Bone marrow (tissue), 2 donors: Measurements from ENCODE around the gene EIF3M.

Experiments used
- DNase-seq, 2 donors: peaks; one replicate each; lab custom pipeline; 2025; lab: John Stamatoyannopoulos, UW

EIF3M gene

DNA sequence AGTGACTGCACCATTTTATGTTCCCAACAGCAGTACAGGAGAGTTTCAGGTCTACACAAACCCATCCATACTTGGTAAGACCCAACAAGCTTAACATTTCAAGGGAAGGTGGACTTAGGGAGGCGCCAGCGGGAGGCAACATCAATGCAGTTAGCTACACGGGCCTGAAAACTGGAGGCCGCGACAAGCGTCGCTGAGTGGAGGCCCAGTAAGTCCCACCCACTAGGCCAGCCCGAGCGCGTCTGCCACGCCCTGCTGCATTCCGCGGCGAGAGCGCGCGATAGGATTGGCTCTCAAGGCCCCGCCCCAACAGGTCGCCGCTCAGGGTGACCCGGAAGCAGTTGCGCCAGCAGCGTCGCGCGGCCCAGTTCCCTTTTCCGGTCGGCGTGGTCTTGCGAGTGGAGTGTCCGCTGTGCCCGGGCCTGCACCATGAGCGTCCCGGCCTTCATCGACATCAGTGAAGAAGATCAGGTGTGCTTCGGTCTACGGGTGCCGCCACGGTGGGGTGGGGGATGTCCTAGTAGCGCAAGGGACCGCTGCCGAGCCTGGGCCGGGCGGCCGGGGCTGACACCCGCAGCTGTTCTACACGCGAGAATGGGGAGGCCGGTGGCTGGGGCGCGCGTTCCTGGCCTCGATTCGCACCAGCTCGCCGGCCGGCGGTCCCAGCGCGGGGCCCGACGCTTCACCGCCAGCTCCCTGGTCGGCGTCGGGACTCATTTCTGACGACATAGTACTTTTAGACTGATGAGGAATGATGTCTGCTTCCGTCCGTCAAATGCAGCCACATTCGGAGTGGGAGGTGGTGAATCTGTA, at the start of gene EIF3M:
TSS of gene EIF3M (plus strand) at position 373 of the 813 bp plus-strand sequence. CDS start at position 430, 57 bp downstream.
- DNase-seq = peak; percentile 88 to 89

DNA sequence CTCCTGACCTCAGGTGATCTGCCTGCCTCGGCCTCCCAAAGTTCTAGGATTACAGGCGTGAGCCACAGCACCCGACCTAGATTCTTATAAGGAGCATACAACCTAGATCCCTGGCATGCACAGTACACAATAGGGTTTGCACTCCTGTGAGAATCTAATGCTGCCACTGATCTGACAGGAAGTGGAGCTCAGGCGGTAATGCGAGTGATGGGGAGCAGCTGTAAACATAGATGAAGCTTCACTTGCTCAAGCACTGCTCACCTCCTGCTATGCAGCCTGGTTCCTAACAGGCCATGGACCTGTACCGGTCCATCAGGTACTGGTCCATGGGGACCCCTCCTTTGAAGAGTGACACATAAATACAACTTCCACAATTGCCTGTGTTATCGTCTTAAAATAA, 44.8 kb upstream of the EIF3M start:
- no peak for DNase-seq

DNA sequence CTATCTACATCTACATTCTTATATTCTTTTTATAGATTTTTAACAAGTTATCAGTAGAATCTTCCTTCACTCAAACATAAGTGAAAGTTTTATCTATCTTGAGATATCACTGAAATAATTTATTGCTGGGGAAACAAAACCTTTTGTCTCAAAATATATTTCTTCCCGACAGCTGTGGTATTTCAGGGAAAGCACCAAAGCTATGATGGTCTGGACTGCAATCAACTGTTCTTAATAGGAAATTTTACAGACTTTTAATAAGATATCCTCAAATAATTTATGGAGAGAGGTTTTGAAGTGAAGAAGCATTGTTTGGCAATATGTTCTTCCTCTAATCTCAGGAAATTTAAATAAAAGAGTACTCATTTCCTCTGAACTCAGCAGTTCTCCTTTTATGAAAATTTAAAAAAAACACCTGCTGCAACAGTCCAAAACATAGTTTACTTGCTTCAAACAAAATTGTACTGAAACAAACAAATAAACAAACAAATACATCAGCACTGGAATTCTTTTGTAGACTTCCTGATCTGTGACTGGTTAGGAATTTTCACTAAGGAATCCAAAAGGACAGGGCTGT, 33.9 kb upstream of the EIF3M start:
- DNase-seq = peak in 1 of 2 donors; percentile 5

DNA sequence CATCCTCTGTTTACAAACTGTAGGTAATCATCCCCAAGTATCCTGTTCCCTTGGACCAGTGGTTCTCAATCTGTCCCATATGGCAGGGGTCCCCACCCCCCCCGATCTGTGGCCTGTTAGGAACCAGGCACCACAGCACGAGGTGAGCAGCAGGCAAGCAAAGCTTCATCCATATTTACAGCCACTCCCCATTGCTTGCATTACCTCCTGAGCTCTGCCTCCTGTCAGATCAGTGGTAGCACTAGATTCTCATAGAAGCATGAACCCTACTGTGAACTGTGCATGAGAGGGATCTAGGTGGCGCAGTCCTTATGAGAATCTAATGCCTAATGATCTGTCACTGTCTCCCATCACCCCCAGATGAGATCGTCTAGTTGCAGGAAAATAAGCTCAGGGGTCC, 33.4 kb upstream of the EIF3M start:
- DNase-seq = no peak

DNA sequence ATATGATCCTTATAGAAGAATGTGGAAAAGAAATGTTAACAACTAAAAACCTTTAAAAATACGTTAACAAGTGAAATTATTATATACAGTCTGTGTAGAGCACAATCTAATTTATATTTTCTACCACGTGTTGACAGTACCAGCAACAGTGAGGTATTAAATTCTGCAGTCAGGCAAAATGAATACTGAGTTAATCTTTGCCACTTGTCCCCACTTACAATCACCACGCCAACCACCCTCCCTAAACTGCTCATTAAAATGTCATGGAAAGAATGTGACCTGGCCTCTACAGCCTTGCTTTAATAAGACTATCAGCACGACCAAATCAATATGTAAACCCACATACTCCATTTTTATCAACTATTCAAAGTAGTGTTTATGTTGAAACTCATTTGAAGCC, 28.5 kb upstream of the EIF3M start:
- DNase-seq = no peak

DNA sequence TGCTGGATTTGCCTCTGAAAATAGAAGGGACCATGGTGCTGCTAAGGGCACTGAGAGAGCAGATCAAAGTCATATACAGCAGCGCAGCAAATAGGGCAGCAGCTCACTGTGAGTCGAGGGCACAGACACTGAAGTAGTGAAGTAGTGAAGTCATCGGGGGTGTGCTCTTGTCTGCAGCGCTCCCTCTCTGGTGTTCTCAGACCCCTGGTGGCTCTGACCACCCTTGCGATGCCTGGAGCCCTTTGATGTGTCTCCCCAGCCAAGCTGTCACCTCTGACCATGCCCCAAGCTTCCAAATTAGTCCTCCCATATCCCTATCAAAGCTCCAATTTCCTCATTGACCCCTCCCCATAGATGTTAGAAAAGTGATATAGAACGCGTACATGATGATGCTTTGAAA, 27.7 kb upstream of the EIF3M start:
- no peak for DNase-seq

DNA sequence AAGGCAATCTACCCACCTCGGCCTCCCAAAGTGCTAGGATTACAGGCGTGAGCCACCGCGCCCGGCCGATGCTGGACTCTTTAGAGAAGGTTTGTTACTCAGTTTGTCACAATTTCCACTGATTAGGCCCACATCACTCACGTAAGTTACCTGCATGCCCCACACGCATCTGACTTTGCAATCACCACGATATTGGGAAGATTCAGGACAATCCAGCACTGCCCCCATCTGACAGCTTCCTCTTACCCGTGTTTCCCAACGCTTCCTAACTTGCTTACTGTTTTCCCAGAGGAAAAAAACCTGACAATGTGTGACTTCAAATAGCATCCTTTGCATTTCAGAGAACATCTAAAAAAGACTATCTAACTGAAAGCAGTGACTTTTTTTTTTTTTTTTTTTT, 21.8 kb upstream of the EIF3M start:
- no peak for DNase-seq

DNA sequence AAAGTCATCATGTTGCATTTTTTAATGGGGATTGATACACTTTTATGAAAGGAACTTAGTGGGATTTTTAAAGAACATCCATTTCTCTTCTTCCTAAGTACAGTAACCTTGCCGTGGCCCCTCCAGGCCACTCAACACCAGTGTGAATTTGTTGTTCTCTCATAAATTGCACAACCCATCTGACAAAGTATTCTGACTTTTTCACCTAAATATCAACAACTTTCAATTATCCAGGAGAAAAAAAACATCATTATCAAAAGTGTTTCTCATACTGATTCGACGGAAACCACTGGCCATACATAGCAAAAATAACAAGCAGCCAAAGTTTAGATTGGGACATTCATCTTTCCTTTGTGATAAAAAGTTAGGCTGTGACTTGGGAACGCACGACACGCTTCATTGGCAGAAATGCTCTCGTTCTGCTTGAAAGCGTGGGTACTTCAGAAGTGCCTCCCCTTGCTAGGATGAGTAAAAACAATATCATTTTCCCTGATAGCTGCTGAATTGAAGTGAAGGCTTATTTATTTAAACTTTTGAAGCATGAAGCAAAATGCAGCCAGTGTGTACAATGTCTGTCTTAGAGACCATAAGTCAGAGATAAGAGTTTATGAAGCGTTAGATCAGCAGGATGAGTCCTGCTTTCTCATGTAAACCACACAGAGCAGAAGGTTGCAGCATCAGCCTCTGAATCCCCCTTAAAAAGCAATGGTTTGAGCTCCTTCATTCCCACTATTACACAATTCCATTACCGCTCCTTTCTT, 20.6 kb upstream of the EIF3M start:
- DNase-seq = no peak

DNA sequence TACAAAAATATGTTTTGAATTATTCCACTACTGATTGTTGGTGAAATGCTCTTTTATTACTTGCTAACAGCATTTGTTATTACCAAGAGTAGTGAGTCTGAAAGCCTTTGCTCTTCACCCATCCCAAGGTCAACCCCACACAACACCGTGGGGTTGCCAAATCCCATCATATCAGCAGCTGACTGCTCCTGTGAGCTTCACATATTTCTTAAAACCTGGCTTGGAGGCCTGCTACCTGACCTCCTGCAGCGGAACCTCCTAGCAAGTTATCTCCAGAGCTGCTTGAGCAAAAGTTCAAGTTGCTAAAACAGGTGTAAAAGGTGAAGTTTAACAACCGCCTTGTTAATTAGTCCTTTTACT, 20.1 kb upstream of the EIF3M start:
- DNase-seq = no peak

DNA sequence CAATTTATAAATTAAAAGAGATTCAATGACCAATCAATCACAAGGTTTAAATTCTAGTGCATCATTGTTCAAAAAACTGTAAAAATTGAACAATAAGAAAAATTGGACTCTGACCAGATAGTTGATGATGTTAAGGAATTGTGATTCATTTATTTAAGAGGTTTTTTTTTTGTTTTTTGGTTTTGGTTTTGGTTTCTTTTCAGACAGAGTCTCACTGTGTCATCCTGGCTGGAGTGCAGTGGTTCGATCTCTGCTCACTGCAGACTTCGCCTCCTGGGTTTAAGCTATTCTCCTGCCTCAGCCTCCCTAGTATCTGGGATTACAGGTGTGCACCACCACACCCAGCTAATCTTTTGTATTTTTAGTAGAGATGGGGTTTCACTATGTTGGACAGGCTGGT, 17.1 kb upstream of the EIF3M start:
- DNase-seq = peak in 1 of 2 donors; percentile 7

DNA sequence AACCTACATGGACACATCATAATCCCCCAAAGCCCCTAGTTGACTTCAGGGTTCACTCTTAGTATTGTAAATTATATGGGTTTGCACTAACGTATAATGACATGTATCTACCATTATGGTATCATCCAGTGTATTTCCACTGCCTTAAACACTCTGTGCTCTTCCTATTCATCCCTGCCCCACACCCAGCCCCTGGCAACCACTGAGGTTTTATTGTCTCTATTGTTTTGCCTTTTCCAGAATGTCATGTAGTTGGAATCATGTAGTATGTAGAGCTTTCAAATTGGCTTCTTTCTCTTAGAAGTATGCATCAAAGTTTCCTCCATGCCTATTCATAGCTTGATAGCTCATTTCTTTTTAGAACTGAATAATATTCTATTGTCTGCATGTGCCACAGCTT, 16.5 kb upstream of the EIF3M start:
- no peak for DNase-seq

DNA sequence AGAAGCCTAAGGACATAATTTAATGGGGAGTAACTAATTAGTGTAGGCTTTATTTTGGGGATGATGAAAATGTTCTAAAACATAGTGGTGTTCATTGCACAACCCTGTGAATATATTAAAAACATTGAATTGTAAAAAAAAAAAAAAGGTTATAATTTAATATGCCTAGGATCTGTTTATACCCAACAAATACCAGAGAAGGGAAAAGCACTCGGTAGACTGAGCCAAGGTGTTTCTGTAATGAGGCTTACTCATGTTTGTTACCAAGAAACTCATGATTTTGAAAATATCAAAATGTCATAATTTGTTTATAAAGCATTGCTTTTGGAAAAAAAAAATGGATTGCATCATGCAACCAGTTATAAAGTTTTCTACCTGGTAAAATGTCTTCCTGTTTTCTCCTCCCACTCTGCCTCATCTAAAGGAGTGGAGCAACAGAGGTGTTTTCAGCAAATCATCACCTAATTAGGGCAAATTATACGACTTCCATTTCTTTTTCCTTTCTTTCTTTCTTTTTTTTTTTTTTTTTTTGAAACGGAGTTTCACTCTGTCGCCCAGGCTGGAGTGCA, 14.2 kb upstream of the EIF3M start:
- DNase-seq = no peak

DNA sequence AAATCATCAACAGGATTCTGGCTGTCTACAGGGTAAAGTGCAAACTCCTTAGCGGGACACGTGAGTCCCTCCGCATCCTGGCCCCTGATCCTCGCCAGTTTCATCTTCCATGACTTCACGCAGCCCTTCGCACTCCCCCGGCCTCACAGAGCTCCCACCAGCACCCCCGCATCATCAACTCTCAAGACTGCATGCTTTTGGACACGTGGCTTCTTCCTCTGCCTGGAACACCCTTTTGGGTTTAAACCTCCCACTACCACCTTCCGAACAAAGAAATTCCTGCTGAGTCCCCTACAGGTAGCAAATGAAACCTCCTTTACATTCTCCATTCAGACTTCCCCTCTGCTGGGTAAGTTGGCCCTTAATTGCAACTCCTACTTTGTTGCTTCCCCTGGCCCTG, 12.6 kb upstream of the EIF3M start:
- DNase-seq = no peak

DNA sequence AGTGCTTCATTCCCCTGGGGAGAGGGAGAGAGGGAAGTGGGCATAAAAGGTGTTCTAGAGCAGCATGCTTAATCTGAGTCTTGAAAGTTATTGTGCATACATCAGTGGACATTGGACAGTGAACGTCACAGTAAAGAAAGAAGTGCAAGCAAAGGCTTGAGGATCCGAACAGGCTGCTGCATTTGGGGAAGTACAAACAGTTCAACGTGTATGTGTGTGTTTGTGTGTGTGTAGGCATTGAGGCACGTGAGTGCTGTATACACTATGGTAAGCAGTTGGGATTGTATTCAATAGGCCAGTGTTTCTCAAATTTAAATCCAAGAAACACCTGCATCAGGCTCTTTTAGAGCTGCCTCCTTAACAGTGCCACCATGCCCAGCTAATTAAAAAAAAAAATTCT, 10.4 kb upstream of the EIF3M start:
- DNase-seq = no peak

DNA sequence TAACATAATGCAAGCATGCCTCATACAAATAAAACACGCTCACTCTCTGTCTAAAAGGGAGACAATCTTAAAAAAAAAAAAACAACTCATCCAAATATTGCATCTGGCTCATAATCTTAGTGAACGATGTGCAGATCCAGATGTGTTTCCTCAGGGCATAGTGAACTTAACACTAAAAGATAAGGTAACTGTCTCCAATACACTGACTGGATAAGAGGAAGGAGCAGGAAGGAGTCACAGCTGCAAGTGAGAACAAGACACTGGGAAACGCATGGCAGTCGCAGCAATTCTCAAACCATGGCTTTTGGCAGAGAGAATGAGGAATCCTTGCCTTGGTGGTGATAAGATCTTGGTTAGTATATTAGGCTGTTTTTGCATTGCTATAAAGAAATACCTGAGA, 9.2 kb upstream of the EIF3M start:
- no peak for DNase-seq

DNA sequence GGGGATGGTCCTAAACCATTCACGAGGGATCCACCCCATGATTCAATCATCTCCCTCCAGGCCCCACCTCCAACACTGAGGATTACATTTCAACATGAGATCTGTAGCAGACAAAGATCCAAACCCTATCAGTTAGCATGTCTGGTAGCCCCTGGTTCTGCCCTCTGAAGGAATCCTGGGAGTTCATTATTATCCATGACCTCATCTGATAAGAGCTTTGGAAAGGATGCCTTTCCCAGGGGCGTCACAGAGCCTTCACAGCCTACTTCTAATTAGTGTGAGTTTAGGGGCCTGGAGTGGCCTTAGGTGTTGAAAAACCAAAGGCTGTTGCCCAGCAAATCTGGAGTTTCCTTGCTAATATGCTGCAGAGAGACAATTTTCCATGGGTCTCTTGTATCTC, 8.6 kb upstream of the EIF3M start:
- no peak for DNase-seq

DNA sequence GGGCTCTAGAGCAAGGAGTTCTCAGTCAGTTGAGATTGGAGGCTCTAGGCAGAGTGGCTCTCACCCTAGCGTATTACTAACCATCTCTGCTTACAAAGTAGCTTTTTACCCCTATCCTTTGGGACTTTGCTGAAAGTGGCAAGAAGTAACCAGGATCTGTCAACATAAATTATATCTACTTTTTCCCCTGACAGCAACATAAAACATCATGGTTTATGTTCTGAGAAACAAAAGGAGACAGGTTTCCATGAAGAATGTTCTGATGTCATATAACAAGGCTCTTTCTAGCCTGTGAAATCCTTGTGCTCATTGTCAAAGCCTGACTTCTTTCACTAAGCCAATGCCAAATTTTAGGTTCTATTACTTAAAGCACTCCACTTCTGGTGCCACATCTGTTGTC, 7.2 kb upstream of the EIF3M start:
- no peak for DNase-seq

DNA sequence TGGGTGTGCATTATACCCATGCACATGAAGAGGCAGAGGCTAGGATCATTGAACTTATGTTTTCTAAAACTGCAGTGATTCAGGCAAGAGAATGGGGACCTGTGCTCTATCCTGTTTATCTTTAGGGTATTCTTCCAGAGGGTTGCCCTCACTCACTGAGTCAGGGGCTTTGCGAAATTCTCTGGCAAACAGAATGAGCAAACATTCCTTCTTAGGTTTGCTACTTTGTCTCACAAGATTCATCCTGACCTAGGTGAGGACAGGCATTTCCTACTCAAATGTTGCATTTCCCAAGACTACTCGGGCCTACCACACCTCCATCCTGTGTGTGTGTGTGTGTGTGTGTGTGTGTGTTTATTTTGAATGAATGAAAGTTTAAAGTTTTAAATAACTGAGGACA, 2.7 kb upstream of the EIF3M start:
- no peak for DNase-seq

DNA sequence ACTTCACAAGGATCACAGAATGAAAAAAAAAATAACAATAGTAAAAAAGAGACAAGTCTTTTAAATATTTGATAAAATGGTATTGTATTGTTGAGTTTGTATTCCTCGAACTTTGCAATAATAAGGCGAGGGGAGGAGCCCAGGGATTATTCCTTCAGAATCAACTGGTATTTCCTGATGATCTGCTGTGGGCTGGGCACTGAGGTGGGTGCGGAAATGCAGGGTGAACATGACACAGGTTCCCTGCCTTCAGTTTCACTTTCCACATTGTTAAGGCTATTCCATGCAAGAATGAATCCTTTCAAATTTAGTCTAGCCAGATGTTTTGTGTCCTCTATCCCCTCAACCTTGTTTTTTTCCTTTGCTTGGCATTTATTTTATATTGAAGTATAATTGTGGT, 2.1 kb upstream of the EIF3M start:
- no peak for DNase-seq

DNA sequence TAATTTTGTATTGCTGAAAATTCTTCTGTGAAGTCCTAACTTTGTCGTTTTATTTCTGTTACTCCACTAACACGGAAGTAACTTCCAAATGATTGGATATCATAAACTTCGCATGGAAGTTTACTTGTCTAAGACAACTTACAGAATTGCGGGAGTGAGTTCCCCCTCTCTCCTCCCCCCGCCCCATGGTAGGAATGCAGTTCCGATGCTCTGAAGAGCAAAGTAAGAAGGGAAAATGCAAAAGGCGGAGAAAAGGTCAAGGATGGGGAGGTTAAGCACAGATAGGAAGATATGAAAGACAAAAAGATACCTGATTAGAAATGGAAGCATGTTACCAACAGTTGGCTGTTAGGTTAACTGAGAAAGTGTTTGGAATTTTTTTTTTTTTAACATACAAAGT, 1.3 kb downstream of the EIF3M start:
- DNase-seq = no peak

DNA sequence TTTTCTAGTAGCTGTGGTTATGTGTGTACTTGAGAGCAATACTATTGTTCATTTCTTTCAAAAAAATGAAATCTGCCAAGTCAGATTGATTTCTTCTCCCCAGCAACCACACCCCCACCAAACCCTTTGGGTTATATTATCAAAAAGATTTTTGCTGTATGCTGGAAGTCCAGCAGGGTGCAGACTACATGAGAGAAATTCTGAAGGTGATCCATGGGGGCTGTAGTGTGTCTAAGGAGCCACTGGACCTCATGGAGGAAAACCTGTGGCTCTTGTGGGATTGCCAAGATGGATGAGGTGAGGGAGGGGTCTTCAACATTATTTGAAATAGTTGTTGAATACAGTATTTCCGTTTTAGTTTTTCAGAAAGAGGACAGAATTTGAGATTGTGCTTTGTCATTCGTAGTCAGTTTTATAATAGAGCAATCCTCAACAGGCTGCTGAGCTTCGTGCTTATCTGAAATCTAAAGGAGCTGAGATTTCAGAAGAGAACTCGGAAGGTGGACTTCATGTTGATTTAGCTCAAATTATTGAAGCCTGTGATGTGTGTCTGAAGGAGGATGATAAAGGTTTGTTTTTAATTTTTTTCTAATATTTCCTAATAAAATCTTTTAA, 3.1 kb downstream of the EIF3M start:
- DNase-seq = no peak

DNA sequence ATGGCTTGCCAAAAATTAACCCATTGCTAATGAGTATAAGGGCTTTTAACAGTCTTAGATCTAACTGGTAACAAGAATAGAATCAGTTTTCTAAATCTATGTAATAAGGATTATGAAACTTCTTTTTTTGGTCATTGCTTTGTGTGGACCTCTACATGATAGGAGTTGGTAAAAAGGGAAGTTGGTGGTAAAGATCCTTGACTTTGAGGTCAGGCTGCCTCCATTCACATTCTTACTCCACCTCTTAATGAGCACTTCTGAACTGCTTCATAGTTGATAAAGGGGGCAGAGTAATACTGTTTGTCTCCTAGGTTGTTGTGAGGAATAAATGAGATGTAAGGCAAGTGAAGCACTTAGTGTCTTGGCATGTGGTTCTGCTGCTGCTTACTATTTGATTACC, 10.6 kb downstream of the EIF3M start:
- peak in 1 of 2 donors; percentile 65 for DNase-seq
